ENCODE results near the gene VARS2. TPM values are rescaled to one million over a fixed set of nuclear protein-coding genes. Genes with fewer than 3 reads are reported as not detected.

Gene VARS2
- total RNA-seq, 6 donors from 2014 or later = 23.0 to 56.6 (median 29.5) TPM

- 65 to 70% methylated on average over 6 of the region's 6 CpGs for WGBS, 2 donors
- ATAC-seq (ENCODE audit: low FRiP score in 2 of 2) = no peak
- Histone ChIP-seq H3K4me1 (peaks cover 19 to 33% (median 27%) of the 10 kb centered on the region in 4 donors), H3K36me3 (peaks cover 3 to 35% (median 25%) of the 10 kb centered on the region in 4 donors), H3K4me3 (no peak overlapping the region), H3K9me3 (no peaks in the 10 kb centered on the region), H3K27ac (no peak overlapping the region), H3K27me3 (no peaks in the 10 kb centered on the region)
- DNase-seq = no peak
- TF ChIP-seq POLR2A (IDR thresholded peaks at IDR 0.05) (no peak), POLR2AphosphoS5 (IDR thresholded peaks at IDR 0.05) (no peak), EP300 (IDR thresholded peaks at IDR 0.05) (no peak), CTCF (IDR thresholded peaks at IDR 0.05) (no peak)
Measured at GRCh38 chr6:30887901-30888815, 25.9 kb upstream of the VARS2 start.

- H3K36me3 ChIP-seq = peaks cover 3 to 41% (median 32%) of the 10 kb centered on the region in 4 donors
- no peaks in the 10 kb centered on the region for H3K9me3 ChIP-seq
- H3K4me3 ChIP-seq = no peak overlapping the region
- H3K4me1 ChIP-seq = peaks cover 16 to 27% (median 23%) of the 10 kb centered on the region in 4 donors
- ATAC-seq (ENCODE audit: low FRiP score in 2 of 2) = no peak
- TF ChIP-seq POLR2AphosphoS5 (IDR thresholded peaks at IDR 0.05) (no peak), EP300 (IDR thresholded peaks at IDR 0.05) (no peak), CTCF (IDR thresholded peaks at IDR 0.05) (no peak), POLR2A (IDR thresholded peaks at IDR 0.05) (no peak)
- DNase-seq = peak in 1 of 2 donors; percentile 71
- H3K27me3 ChIP-seq = no peaks in the 10 kb centered on the region
- no peak overlapping the region for H3K27ac ChIP-seq
- WGBS, 2 donors = 88 to 93% methylated on average over 12 to 18 of the region's 18 CpGs
Measured at GRCh38 chr6:30888816-30889495, 25.1 kb upstream of the VARS2 start.

- TF ChIP-seq EP300 (IDR thresholded peaks at IDR 0.05) = no peak
- no peak for TF ChIP-seq POLR2AphosphoS5 (IDR thresholded peaks at IDR 0.05)
- no peak for TF ChIP-seq POLR2A (IDR thresholded peaks at IDR 0.05)
- no peak for TF ChIP-seq CTCF (IDR thresholded peaks at IDR 0.05)
Measured at GRCh38 chr6:30889496-30889885, 24.5 kb upstream of the VARS2 start.

GRCh38 chr6:30889921-30890645 lies 24.0 kb upstream of the VARS2 start:
- Histone ChIP-seq H3K9me3 (no peaks in the 10 kb centered on the region), H3K36me3 (peaks cover 3 to 52% (median 37%) of the 10 kb centered on the region in 4 donors), H3K27ac (no peak overlapping the region), H3K4me3 (no peak overlapping the region), H3K27me3 (no peaks in the 10 kb centered on the region), H3K4me1 (peaks cover 10 to 20% (median 19%) of the 10 kb centered on the region in 4 donors)
- DNase-seq = no peak
- ATAC-seq (ENCODE audit: low FRiP score in 2 of 2) = no peak
- 83 to 89% methylated on average over 14 of the region's 14 CpGs for WGBS, 2 donors
- no peak for TF ChIP-seq POLR2A (IDR thresholded peaks at IDR 0.05)
- no peak for TF ChIP-seq CTCF (IDR thresholded peaks at IDR 0.05)
- TF ChIP-seq POLR2AphosphoS5 (IDR thresholded peaks at IDR 0.05) = no peak
- TF ChIP-seq EP300 (IDR thresholded peaks at IDR 0.05) = no peak

More at GRCh38 chr6:30889496-30889885, 24.5 kb upstream of the VARS2 start:
- no peak for ATAC-seq (ENCODE audit: low FRiP score in 2 of 2)
- no peak overlapping the region for H3K4me3 ChIP-seq
- peaks cover 3 to 46% (median 34%) of the 10 kb centered on the region in 4 donors for H3K36me3 ChIP-seq
- 78 to 82% methylated on average over 4 of the region's 4 CpGs for WGBS, 2 donors
- H3K27ac ChIP-seq = no peak overlapping the region
- no peaks in the 10 kb centered on the region for H3K27me3 ChIP-seq
- DNase-seq = no peak
- no peaks in the 10 kb centered on the region for H3K9me3 ChIP-seq
- peaks cover 16 to 26% (median 23%) of the 10 kb centered on the region in 4 donors for H3K4me1 ChIP-seq
